K562 (cell line): Measurements from ENCODE around the gene CEP350. TPM values are rescaled to one million over a fixed set of nuclear protein-coding genes. Genes with fewer than 3 reads are reported as not detected.

Experiments used
- ATAC-seq: fragments of 200-7000 bp; cut with Tn5 transposase; 3 replicates; pipeline ENCODE4 v1.9.1; 2020; ENCODE audit warnings: moderate library complexity
- BruUV-seq: library from RNA; stranded (reverse); fragments of 400-500 nt; replicated peaks from 2 replicates; lab custom pipeline; 2021; lab: Mats Ljungman, UMichigan
- CTCF ChIA-PET: fragments of 300-600 bp; formaldehyde crosslinking; extraction: SDS; loops from one replicate; lab custom pipeline; 2021; ENCODE audit warnings: low intra/inter-chr PET ratio; lab: Yijun Ruan, JAX
- POLR2A ChIA-PET: fragments of 300-600, 350-650 bp; sonication (Branson Sonifier 250); formaldehyde crosslinking; extraction: SDS; loops from one replicate; lab custom pipeline; 2021; ENCODE audit warnings: antibody characterized with exemption, inconsistent platforms; lab: Yijun Ruan, JAX
- DNase-seq, 4 experiments: peaks; one replicate each; pipeline versions ENCODE4 v3.0.0 to v3.0.0-alpha.2; 2011 to 2018; ENCODE audit warnings: low spot score in 3 of 4, mixed read lengths in 3 of 4; ENCODE audit errors: extremely low read depth in 1 of 4
- FAIRE-seq: peaks from 2 replicates; lab custom pipeline; 2011; peaks lifted over from hg19 to GRCh38; lab: Jason Lieb, UNC
- H2AFZ ChIP-seq: 2 replicates; pipeline ENCODE4 v1.6.0; 2011; ENCODE audit warnings: low read depth, low read length, control low read depth, inconsistent platforms
- H3K27ac ChIP-seq: fragments of 200-600 bp; 3 replicates; pipeline ENCODE4 v1.8.0; 2011; ENCODE audit warnings: low read depth, mild to moderate bottlenecking, control low read depth, inconsistent platforms, low read length, moderate library complexity, mixed read lengths; ENCODE audit errors: extremely low read depth
- H3K27me3 ChIP-seq, 2 experiments: fragments of 300-600 bp in 1 of 2; 2 replicates in 1 of 2; 3 replicates in 1 of 2; pipeline versions ENCODE4 v1.6.0 to v1.8.0; 2011; ENCODE audit warnings: inconsistent platforms in 2 of 2, low read length in 2 of 2, mild to moderate bottlenecking in 1 of 2, mixed read lengths in 1 of 2, moderate library complexity in 1 of 2; ENCODE audit not compliant: control insufficient read depth in 2 of 2, insufficient read depth in 2 of 2
- H3K36me3 ChIP-seq: fragments of 300-600 bp; 3 replicates; pipeline ENCODE4 v1.8.0; 2011; ENCODE audit warnings: mild to moderate bottlenecking, low read length, inconsistent platforms; ENCODE audit not compliant: control insufficient read depth, insufficient read depth
- H3K4me1 ChIP-seq, 2 experiments: fragments of 200-600 bp in 1 of 2; replicated peaks in 1 of 2; 2 replicates in 1 of 2; 3 replicates in 1 of 2; pipeline versions ENCODE4 v1.5.1 to v1.8.0; 2011; ENCODE audit warnings: inconsistent platforms in 2 of 2, low read length in 2 of 2, mild to moderate bottlenecking in 1 of 2, mixed read lengths in 1 of 2, moderate library complexity in 1 of 2; ENCODE audit not compliant: control insufficient read depth in 2 of 2, insufficient read depth in 2 of 2
- H3K4me2 ChIP-seq: 2 replicates; pipeline ENCODE4 v1.6.1; 2011; ENCODE audit warnings: low read length, control low read depth, inconsistent platforms, mixed read lengths; ENCODE audit not compliant: insufficient read depth
- H3K4me3 ChIP-seq: fragments of 200-600 bp; sonication (generic), shearing (Covaris generic); 2 replicates; pipeline ENCODE4 v1.5.1; 2016; ENCODE audit warnings: control low read depth, inconsistent platforms
- H3K79me2 ChIP-seq: fragments of 200-600 bp; 3 replicates; pipeline ENCODE4 v1.8.0; 2011; ENCODE audit warnings: low read length, inconsistent platforms; ENCODE audit not compliant: control insufficient read depth, insufficient read depth
- H3K9ac ChIP-seq, 2 experiments: 2 replicates each; pipeline versions ENCODE4 v1.6.0 to v1.6.1; 2011; ENCODE audit warnings: low read depth in 2 of 2, low read length in 2 of 2, control low read depth in 1 of 2, inconsistent platforms in 1 of 2, mild to moderate bottlenecking in 1 of 2, mixed read lengths in 1 of 2; ENCODE audit not compliant: insufficient read depth in 1 of 2
- H3K9me1 ChIP-seq: one replicate; pipeline ENCODE4 v1.6.0; 2011; ENCODE audit warnings: inconsistent platforms, mild to moderate bottlenecking, low read length, moderate library complexity; ENCODE audit not compliant: control insufficient read depth, insufficient read depth
- H3K9me3 ChIP-seq: replicated peaks from 2 replicates; pipeline ENCODE4 v1.5.1; 2011; ENCODE audit warnings: low read depth, low read length, inconsistent platforms; ENCODE audit not compliant: control insufficient read depth, insufficient read depth
- H4K20me1 ChIP-seq: replicated peaks from 2 replicates; pipeline ENCODE4 v1.6.1; 2011; ENCODE audit warnings: low read length, inconsistent platforms, mixed read lengths; ENCODE audit not compliant: control insufficient read depth, insufficient read depth
- ATF7 ChIP-seq: fragments of 450-650 bp; IDR thresholded peaks from 2 replicates; pipeline ENCODE4 v1.7.1; 2014; ENCODE audit warnings: mild to moderate bottlenecking, moderate library complexity
- BCOR ChIP-seq: fragments of 450-650 bp; IDR thresholded peaks from 2 replicates; pipeline ENCODE4 v1.6.1; 2016
- CREB1 ChIP-seq, 2 experiments: sonication (generic) in 1 of 2; formaldehyde crosslinking in 1 of 2; IDR thresholded peaks; 2 replicates each; pipeline versions ENCODE4 v1.6.1 to v1.8.0; 2012 to 2022; ENCODE audit warnings: inconsistent platforms in 1 of 2, mild to moderate bottlenecking in 1 of 2, missing genetic modification reagents in 1 of 2, moderate library complexity in 1 of 2
- EZH2 ChIP-seq: IDR thresholded peaks from 2 replicates; pipeline ENCODE4 v1.6.1; 2012; ENCODE audit warnings: low read depth, mild to moderate bottlenecking, inconsistent platforms, low read length, borderline replicate concordance
- FOSL1 ChIP-seq: fragments of 200-800 bp; sonication (Bioruptor generic); conservative IDR thresholded peaks from 2 replicates; pipeline ENCODE4 v1.6.1; 2016; ENCODE audit warnings: missing genetic modification characterization, missing compliant biosample characterization
- L3MBTL2 ChIP-seq: fragments of 450-650 bp; IDR thresholded peaks from 2 replicates; pipeline ENCODE4 v1.6.1; 2016; ENCODE audit warnings: mild to moderate bottlenecking, moderate library complexity
- LEF1 ChIP-seq: fragments of 450-650 bp; IDR thresholded peaks from 2 replicates; pipeline ENCODE4 v1.6.1; 2016; ENCODE audit warnings: mild to moderate bottlenecking
- MEIS2 ChIP-seq: fragments of 450-650 bp; IDR thresholded peaks from 2 replicates; pipeline ENCODE4 v1.6.1; 2014; ENCODE audit warnings: mild to moderate bottlenecking; ENCODE audit not compliant: partially characterized antibody
- MYNN ChIP-seq, 2 experiments: sonication (generic); formaldehyde crosslinking in 1 of 2; IDR thresholded peaks; 2 replicates each; pipeline versions ENCODE4 v1.5.0 to v1.6.1; 2016 to 2020; ENCODE audit warnings: antibody characterized with exemption in 1 of 2, missing genetic modification reagents in 1 of 2
- NCOA2 ChIP-seq, 2 experiments: fragments of 450-650 bp; IDR thresholded peaks; 2 replicates each; pipeline ENCODE4 v1.6.1; 2018; ENCODE audit warnings: mild to moderate bottlenecking in 2 of 2, moderate library complexity in 1 of 2; ENCODE audit not compliant: partially characterized antibody in 2 of 2
- PHTF2 ChIP-seq: fragments of 250-450 bp; sonication (Bioruptor Pico); IDR thresholded peaks from 2 replicates; pipeline ENCODE4 v1.5.0; 2021; ENCODE audit warnings: mild to moderate bottlenecking
- POLR3A ChIP-seq: IDR thresholded peaks from 2 replicates; pipeline ENCODE4 v1.6.1; 2011; ENCODE audit warnings: borderline replicate concordance, mild to moderate bottlenecking, moderate library complexity; ENCODE audit not compliant: insufficient read length, insufficient read depth; ENCODE audit errors: extremely low read depth
- SLC30A9 ChIP-seq: fragments of 250-450 bp; sonication (Bioruptor Pico); IDR thresholded peaks from 2 replicates; pipeline ENCODE4 v1.8.0; 2022; ENCODE audit warnings: mild to moderate bottlenecking, moderate library complexity
- ZNF134 ChIP-seq: fragments of 250-450 bp; sonication (Bioruptor Pico); conservative IDR thresholded peaks from 2 replicates; pipeline ENCODE4 v1.4.0; 2020
- WGBS: fragments of 100-300 bp; shearing (Covaris generic); methylation state at CpG from one replicate; pipeline ENCODE4 v1.1.6; 2016; ENCODE audit warnings: low coverage, mixed read lengths; ENCODE audit not compliant: insufficient coverage; ENCODE audit errors: missing lambda C conversion rate; 5-methylcytosine and 5-hydroxymethylcytosine counted together
- in situ Hi-C: fragments of 300-500 bp; cut with MboI; formaldehyde crosslinking; loops from 4 replicates; pipeline ENCODE4 v1.15.0; 2018; ENCODE audit warnings: inconsistent platforms, mixed read lengths
- intact Hi-C: fragments of 100-400 bp; cut with micrococcal nuclease; formaldehyde crosslinking; loops from 2 replicates; pipeline ENCODE4 v1.14.2; 2022
- polyA plus RNA-seq, 8 experiments: library from polyadenylated mRNA; depleted of rRNA in 4 of 8; stranded (reverse) in 5 of 8; unstranded in 3 of 8; fragments of >200 nt; fragmentation: Nextera tagmentation in 2 of 8; fragmentation: Illumina TruSeq in 1 of 8; extraction: Ambion mirVana in 2 of 8; extraction: Trizol in 1 of 8; gene quantifications; 2 replicates each; pipeline versions ENCODE4 v1.2.1 to v1.2.3, GENCODE V29; 2011 to 2014; ENCODE audit warnings: inconsistent platforms in 1 of 8, missing spikeins in 1 of 8
- total RNA-seq, 7 experiments: library from RNA; depleted of rRNA in 6 of 7; stranded (reverse); fragments of >200 nt in 6 of 7; fragmentation: Illumina TruSeq in 2 of 7; extraction: Trizol in 2 of 7; gene quantifications; 2 replicates each; pipeline versions ENCODE4 v1.2.1 to v1.2.3, GENCODE V29; 2011 to 2021; ENCODE audit warnings: low replicate concordance in 1 of 7
- TF ChIP-seq, protein P1 (sequence below): fragments of 450-650 bp; formaldehyde crosslinking; IDR thresholded peaks from 2 replicates; pipeline ENCODE4 v1.4.0; 2020; ENCODE audit warnings: mild to moderate bottlenecking, mixed read lengths
- TF ChIP-seq, protein P2 (sequence below): sonication (generic); IDR thresholded peaks from 2 replicates; pipeline ENCODE4 v1.6.1; 2016
- TF ChIP-seq, protein P3 (sequence below): sonication (generic); formaldehyde crosslinking; IDR thresholded peaks from 2 replicates; pipeline ENCODE4 v1.9.0; 2022; ENCODE audit warnings: mild to moderate bottlenecking, missing genetic modification reagents

CEP350 gene
- total and polyA plus RNA-seq, 9 of the 15 experiments (the other 6 are each of a cell fraction or from before 2014, with no cell fraction given) = 8.3 to 64.3 (median 28.0) TPM

DNA sequence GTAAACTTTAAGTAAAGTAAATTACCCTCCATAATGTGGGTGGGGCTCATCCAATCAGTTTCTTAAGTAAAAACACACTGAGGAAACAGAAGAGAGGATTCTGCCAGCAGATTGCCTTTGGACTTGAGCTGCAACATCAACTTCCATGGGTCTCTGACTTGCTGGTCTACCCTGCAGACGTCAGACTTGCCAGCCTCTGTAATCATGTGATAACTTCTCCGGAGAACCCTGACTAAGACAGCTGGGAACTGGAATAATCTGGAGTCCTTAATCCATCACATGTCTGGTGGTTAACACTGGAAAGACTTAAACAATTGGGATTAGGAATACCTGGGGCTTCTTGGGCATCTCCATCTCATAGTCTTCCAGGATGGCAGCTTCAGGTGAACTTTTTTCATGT, 13.2 kb upstream of the CEP350 start:
- Histone ChIP-seq H3K79me2 (no peaks in the 10 kb centered on the region), H3K27me3 (no peaks in the 10 kb centered on the region), H3K4me3 (no peak overlapping the region), H4K20me1 (no peaks in the 10 kb centered on the region), H3K36me3 (no peaks in the 10 kb centered on the region), H3K9me1 (no peaks in the 10 kb centered on the region), H2AFZ (peak overlapping the region; percentile 5; the same call in 1 of the 2 replicates), H3K4me1 (no peaks in the 10 kb centered on the region; a peak in 1 of 5 replicates), H3K9ac (no peak overlapping the region; a peak in 1 of 4 replicates), H3K4me2 (no peak overlapping the region), H3K27ac (no peak overlapping the region), H3K9me3 (no peaks in the 10 kb centered on the region)
- ChIA-PET CTCF (no interaction called here), POLR2A (interaction anchor here (0.6 to 2.9 kb wide), 7 partner anchors 9 to 235 kb away, joined by 3 to 8 read pairs (median 3); no protein-coding TSS in a partner anchor)
- in situ Hi-C loops = no loop called here
- peak; percentile 60 for ATAC-seq
- FAIRE-seq = no peak
- no TSS peak for BruUV-seq
- intact Hi-C loops = no loop called here
- WGBS = 0% methylated on average over 2 of the region's 2 CpGs
- peak in 1 of 4 experiments; percentile 27 for DNase-seq
- TF ChIP-seq POLR3A (no peak), BCOR (peak; percentile 8; the same call in 1 of the 2 replicates), L3MBTL2 (peak; percentile 28; the same call in 1 of the 2 replicates), MYNN (IDR thresholded peaks at IDR 0.05) (no peak), MYNN (CRISPR knock-in tag; IDR thresholded peaks at IDR 0.05) (no peak), ATF7 (0 out of 2 replicates have a peak, but pooled peaks have one; percentile 26), ZNF134 (CRISPR knock-in tag) (no peak), MEIS2 (peak; percentile 23), PHTF2 (no peak), LEF1 (peak; percentile 41; the same call in 1 of the 2 replicates), SLC30A9 (CRISPR knock-in tag) (no peak), FOSL1 (tag) (peak; percentile 29; the same call in 1 of the 2 replicates), NCOA2 (IDR thresholded peaks at IDR 0.05; ENCODE audit: partially characterized antibody in 2 of 2) (no peak), CREB1 (IDR thresholded peaks at IDR 0.05) (no peak), CREB1 (CRISPR knock-in tag; IDR thresholded peaks at IDR 0.05) (peak; percentile 52; the same call in 1 of the 2 replicates), EZH2 (no peak)
- TF ChIP-seq, protein P1, sequence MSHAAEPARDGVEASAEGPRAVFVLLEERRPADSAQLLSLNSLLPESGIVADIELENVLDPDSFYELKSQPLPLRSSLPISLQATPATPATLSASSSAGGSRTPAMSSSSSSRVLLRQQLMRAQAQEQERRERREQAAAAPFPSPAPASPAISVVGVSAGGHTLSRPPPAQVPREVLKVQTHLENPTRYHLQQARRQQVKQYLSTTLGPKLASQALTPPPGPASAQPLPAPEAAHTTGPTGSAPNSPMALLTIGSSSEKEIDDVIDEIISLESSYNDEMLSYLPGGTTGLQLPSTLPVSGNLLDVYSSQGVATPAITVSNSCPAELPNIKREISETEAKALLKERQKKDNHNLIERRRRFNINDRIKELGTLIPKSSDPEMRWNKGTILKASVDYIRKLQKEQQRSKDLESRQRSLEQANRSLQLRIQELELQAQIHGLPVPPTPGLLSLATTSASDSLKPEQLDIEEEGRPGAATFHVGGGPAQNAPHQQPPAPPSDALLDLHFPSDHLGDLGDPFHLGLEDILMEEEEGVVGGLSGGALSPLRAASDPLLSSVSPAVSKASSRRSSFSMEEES = peak; percentile 79
- TF ChIP-seq, protein P2, sequence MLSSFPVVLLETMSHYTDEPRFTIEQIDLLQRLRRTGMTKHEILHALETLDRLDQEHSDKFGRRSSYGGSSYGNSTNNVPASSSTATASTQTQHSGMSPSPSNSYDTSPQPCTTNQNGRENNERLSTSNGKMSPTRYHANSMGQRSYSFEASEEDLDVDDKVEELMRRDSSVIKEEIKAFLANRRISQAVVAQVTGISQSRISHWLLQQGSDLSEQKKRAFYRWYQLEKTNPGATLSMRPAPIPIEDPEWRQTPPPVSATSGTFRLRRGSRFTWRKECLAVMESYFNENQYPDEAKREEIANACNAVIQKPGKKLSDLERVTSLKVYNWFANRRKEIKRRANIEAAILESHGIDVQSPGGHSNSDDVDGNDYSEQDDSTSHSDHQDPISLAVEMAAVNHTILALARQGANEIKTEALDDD = 0 out of 2 replicates have a peak, but pooled peaks have one; percentile 18
- TF ChIP-seq, protein P3, sequence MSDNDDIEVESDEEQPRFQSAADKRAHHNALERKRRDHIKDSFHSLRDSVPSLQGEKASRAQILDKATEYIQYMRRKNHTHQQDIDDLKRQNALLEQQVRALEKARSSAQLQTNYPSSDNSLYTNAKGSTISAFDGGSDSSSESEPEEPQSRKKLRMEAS (CRISPR knock-in tag) = no peak
